Measurements from ENCODE around the gene AKAIN1. TPM values are rescaled to one million over a fixed set of nuclear protein-coding genes. Genes with fewer than 3 reads are reported as not detected.

AKAIN1 gene
- total RNA-seq, 4 donors from 2014 or later = not detected

GRCh38 chr18:5097116-5097703, 99.8 kb downstream of the AKAIN1 start:
- Histone ChIP-seq H3K36me3 (no peaks in the 10 kb centered on the region), H3K27me3 (no peaks in the 10 kb centered on the region), H3K9me3 (no peaks in the 10 kb centered on the region), H3K4me3 (no peak overlapping the region), H3K27ac (no peak overlapping the region), H3K4me1 (no peaks in the 10 kb centered on the region)
- DNase-seq = no peak
- no peak for TF ChIP-seq POLR2A (IDR thresholded peaks at IDR 0.05)
- no peak for TF ChIP-seq CTCF (IDR thresholded peaks at IDR 0.05)
- intact Hi-C loops (cut with DNase I; ENCODE audit: low total_unique reads) = no loop called here

GRCh38 chr18:5095239-5095638, 101.8 kb downstream of the AKAIN1 start:
- intact Hi-C loops (cut with DNase I; ENCODE audit: low total_unique reads) = no loop called here
- TF ChIP-seq CTCF (IDR thresholded peaks at IDR 0.05) = no peak
- TF ChIP-seq POLR2A (IDR thresholded peaks at IDR 0.05) = no peak
- Histone ChIP-seq H3K9me3 (no peaks in the 10 kb centered on the region), H3K4me1 (no peaks in the 10 kb centered on the region), H3K27me3 (no peaks in the 10 kb centered on the region), H3K36me3 (no peaks in the 10 kb centered on the region), H3K27ac (no peak overlapping the region), H3K4me3 (no peak overlapping the region)
- no peak for DNase-seq

- no peaks in the 10 kb centered on the region for H3K36me3 ChIP-seq
- no peak overlapping the region for H3K4me3 ChIP-seq
- DNase-seq = no peak
- no peak overlapping the region for H3K27ac ChIP-seq
- H3K4me1 ChIP-seq = no peaks in the 10 kb centered on the region
- no peaks in the 10 kb centered on the region for H3K9me3 ChIP-seq
- intact Hi-C loops (cut with DNase I; ENCODE audit: low total_unique reads) = no loop called here
- no peak for TF ChIP-seq CTCF (IDR thresholded peaks at IDR 0.05)
- TF ChIP-seq POLR2A (IDR thresholded peaks at IDR 0.05) = no peak
- no peaks in the 10 kb centered on the region for H3K27me3 ChIP-seq
Observed at GRCh38 chr18:5093902-5094301, 103.2 kb downstream of the AKAIN1 start.

Other genes starting within 250 kb of the AKAIN1 start
- gene ZBTB14, start 98.5 kb upstream of the AKAIN1 start, total RNA-seq = 10 to 100 TPM in 3 of 4 donors, 1 to 10 TPM in 1; 2.3 to 28.1 (median 20.9) TPM